ENCODE data around the gene PLBD1. TPM values are rescaled to one million over a fixed set of nuclear protein-coding genes. Genes with fewer than 3 reads are reported as not detected.

The PLBD1 gene
- total and polyA plus RNA-seq, 4 donors, result 1.4 to 7.5 (median 4.2) TPM

GRCh38 chr12:14525964-14526363 lies 41.7 kb downstream of the PLBD1 start:
- no peak overlapping the region for H3K27ac ChIP-seq (ENCODE audit: low read depth in 1 of 2, low read length in 2 of 2)
- no peak overlapping the region for H3K9ac ChIP-seq (ENCODE audit: low read depth in 1 of 2, low read length in 2 of 2)
- 94% methylated on average over 2 of the region's 2 CpGs for WGBS
- H3K4me1 ChIP-seq (ENCODE audit: control insufficient read depth in 4 of 4, insufficient read depth in 4 of 4, low read length in 3 of 4), result no peaks in the 10 kb centered on the region
- peaks cover 0 to 17% (median 5%) of the 10 kb centered on the region in 4 donors for H3K9me3 ChIP-seq (ENCODE audit: control insufficient read depth in 4 of 4, low read length in 3 of 4)
- no peak for DNase-seq (ENCODE audit: low spot score)
- no peak overlapping the region for H3K4me3 ChIP-seq (ENCODE audit: low read depth in 1 of 3, low read length in 3 of 3)
- H3K36me3 ChIP-seq (ENCODE audit: control insufficient read depth in 4 of 4, insufficient read depth in 3 of 4, low read depth in 1 of 4, low read length in 3 of 4), result no peaks in the 10 kb centered on the region
- no peak for TF ChIP-seq MAX (IDR thresholded peaks at IDR 0.05)
- TF ChIP-seq EGR1 (IDR thresholded peaks at IDR 0.05; ENCODE audit: low read depth in 2 of 2), result no peak
- H3K27me3 ChIP-seq (ENCODE audit: control insufficient read depth in 4 of 4, insufficient read depth in 4 of 4, low read length in 3 of 4), result no peaks in the 10 kb centered on the region

GRCh38 chr12:14521822-14522221 lies 45.9 kb downstream of the PLBD1 start:
- H3K27ac ChIP-seq (ENCODE audit: low read depth in 1 of 2, low read length in 2 of 2), result no peak overlapping the region
- H3K9me3 ChIP-seq (ENCODE audit: control insufficient read depth in 4 of 4, low read length in 3 of 4), result peaks cover 0 to 17% (median 7%) of the 10 kb centered on the region in 4 donors
- H3K4me1 ChIP-seq (ENCODE audit: control insufficient read depth in 4 of 4, insufficient read depth in 4 of 4, low read length in 3 of 4), result no peaks in the 10 kb centered on the region
- no peaks in the 10 kb centered on the region for H3K27me3 ChIP-seq (ENCODE audit: control insufficient read depth in 4 of 4, insufficient read depth in 4 of 4, low read length in 3 of 4)
- no peaks in the 10 kb centered on the region for H3K36me3 ChIP-seq (ENCODE audit: control insufficient read depth in 4 of 4, insufficient read depth in 3 of 4, low read depth in 1 of 4, low read length in 3 of 4)
- TF ChIP-seq REST (IDR thresholded peaks at IDR 0.05), result no peak
- TF ChIP-seq HNF4G (IDR thresholded peaks at IDR 0.05), result no peak
- TF ChIP-seq SP1 (IDR thresholded peaks at IDR 0.05), result no peak
- TF ChIP-seq HNF4A (conservative IDR thresholded peaks at IDR 0.05), result no peak
- no peak for TF ChIP-seq YY1 (IDR thresholded peaks at IDR 0.05)
- no peak for TF ChIP-seq NR2F2 (IDR thresholded peaks at IDR 0.05)
- TF ChIP-seq FOXA2 (IDR thresholded peaks at IDR 0.05), result no peak
- no peak for TF ChIP-seq JUND (IDR thresholded peaks at IDR 0.05)
- TF ChIP-seq ATF3 (IDR thresholded peaks at IDR 0.05), result no peak
- TF ChIP-seq RXRA (IDR thresholded peaks at IDR 0.05), result no peak
- TF ChIP-seq CTCF (IDR thresholded peaks at IDR 0.05; ENCODE audit: low read depth, low read length, missing input control), result no peak
- no peak for TF ChIP-seq MAX (IDR thresholded peaks at IDR 0.05)
- no peak for TF ChIP-seq TAF1 (conservative IDR thresholded peaks at IDR 0.05)
- no peak for TF ChIP-seq FOXA1 (IDR thresholded peaks at IDR 0.05)
- no peak for TF ChIP-seq EGR1 (IDR thresholded peaks at IDR 0.05; ENCODE audit: low read depth in 2 of 2)
- no peak for TF ChIP-seq RAD21 (IDR thresholded peaks at IDR 0.05)
- no peak for TF ChIP-seq ZBTB33 (IDR thresholded peaks at IDR 0.05)
- H3K9ac ChIP-seq (ENCODE audit: low read depth in 1 of 2, low read length in 2 of 2), result no peak overlapping the region
- no peak overlapping the region for H3K4me3 ChIP-seq (ENCODE audit: low read depth in 1 of 3, low read length in 3 of 3)
- DNase-seq (ENCODE audit: low spot score), result no peak
